ENCODE data around the gene APBB2.

DNA sequence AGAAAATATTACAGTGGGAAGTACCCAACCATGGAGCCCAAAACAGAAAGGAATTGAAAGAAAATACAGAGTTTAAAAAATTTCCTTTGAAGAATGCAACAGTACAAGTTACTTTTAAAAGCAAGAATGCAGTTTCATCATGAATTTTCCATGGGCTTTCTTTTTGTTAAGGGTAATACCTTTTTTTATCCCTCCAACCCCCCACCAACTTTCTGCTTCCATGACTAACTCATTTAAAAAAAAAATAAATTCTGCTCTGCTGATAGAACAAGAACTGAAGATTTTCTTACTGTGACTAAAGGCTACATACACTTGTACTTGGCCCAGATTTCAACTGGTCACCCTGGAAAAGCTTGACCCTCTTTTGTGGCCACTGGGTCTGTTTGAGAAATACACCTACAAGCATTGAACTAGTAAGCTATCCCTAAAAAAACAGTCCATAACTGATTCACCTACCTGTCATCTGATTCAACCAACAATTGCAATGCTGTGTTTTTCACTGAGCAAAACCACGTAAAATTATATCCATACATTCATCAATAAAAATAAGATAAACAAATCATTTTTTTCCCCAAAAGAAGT is 250.4 kb downstream of the APBB2 start:
- TF ChIP-seq YY1 (IDR thresholded peaks at IDR 0.05; ENCODE audit: insufficient read depth, insufficient read length) (no peak), ZNF274 (IDR thresholded peaks at IDR 0.05; ENCODE audit: low read depth, low read length) (no peak), SUZ12 (IDR thresholded peaks at IDR 0.05; ENCODE audit: extremely low read depth, insufficient read depth, insufficient read length) (no peak)
